ENCODE data around the gene CCDC13. TPM values are rescaled to one million over a fixed set of nuclear protein-coding genes. Genes with fewer than 3 reads are reported as not detected.
A peak's percentile ranks its signal among the peaks of the same experiment; 100 is the strongest.

CCDC13 gene
- total RNA-seq, 1 donor from 2014 or later, result not detected

GRCh38 chr3:42753757-42754156 lies 19.3 kb downstream of the CCDC13 start:
- Histone ChIP-seq H3K36me3 (ENCODE audit: control insufficient read depth in 3 of 3, insufficient read depth in 3 of 3, low read length in 3 of 3) (peaks cover 0 to 2% (median 0%) of the 10 kb centered on the region in 3 donors), H3K9me3 (ENCODE audit: control insufficient read depth in 3 of 3, low read length in 3 of 3) (no peaks in the 10 kb centered on the region), H3K27me3 (ENCODE audit: control insufficient read depth in 3 of 3, insufficient read depth in 3 of 3, low read length in 3 of 3) (no peaks in the 10 kb centered on the region), H3K27ac (ENCODE audit: low read depth, low read length) (no peak overlapping the region), H3K4me1 (ENCODE audit: control insufficient read depth in 3 of 3, insufficient read depth in 3 of 3, low read length in 3 of 3) (peaks cover 0 to 11% (median 7%) of the 10 kb centered on the region in 3 donors), H3K9ac (ENCODE audit: low read depth in 1 of 3, low read length in 3 of 3) (no peak overlapping the region), H3K4me3 (ENCODE audit: low read length in 3 of 3) (no peak overlapping the region)

DNA sequence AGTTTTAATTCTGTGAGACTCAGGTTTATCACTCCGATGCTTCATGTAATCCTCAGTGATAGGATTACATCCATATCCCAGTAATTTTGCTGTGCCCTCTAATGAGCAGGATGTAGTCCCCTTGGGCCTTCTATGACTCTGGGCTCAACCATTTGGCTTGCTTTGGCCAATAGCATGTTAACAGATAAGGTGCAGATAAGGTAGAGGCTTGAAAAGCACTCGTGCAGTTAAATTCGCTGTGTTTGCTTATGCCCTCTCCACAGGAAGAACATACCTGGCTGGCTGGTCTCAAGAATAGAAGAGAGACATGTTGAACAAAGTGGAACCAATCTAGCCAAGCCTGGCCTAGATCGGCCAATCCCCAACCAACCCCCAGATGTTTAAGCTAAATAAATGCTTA lies 20.1 kb downstream of the CCDC13 start:
- no peaks in the 10 kb centered on the region for H3K27me3 ChIP-seq (ENCODE audit: control insufficient read depth in 3 of 3, insufficient read depth in 3 of 3, low read length in 3 of 3)
- H3K36me3 ChIP-seq (ENCODE audit: control insufficient read depth in 3 of 3, insufficient read depth in 3 of 3, low read length in 3 of 3), result peaks cover 0 to 2% (median 0%) of the 10 kb centered on the region in 3 donors

GRCh38 chr3:42752441-42752840 lies 20.6 kb downstream of the CCDC13 start:
- Histone ChIP-seq H3K9me3 (ENCODE audit: control insufficient read depth in 3 of 3, low read length in 3 of 3) (no peaks in the 10 kb centered on the region), H3K36me3 (ENCODE audit: control insufficient read depth in 3 of 3, insufficient read depth in 3 of 3, low read length in 3 of 3) (peaks cover 0 to 2% (median 0%) of the 10 kb centered on the region in 3 donors), H3K4me1 (ENCODE audit: control insufficient read depth in 3 of 3, insufficient read depth in 3 of 3, low read length in 3 of 3) (peaks cover 0 to 17% (median 15%) of the 10 kb centered on the region in 3 donors), H3K27me3 (ENCODE audit: control insufficient read depth in 3 of 3, insufficient read depth in 3 of 3, low read length in 3 of 3) (no peaks in the 10 kb centered on the region), H3K4me3 (ENCODE audit: low read length in 3 of 3) (no peak overlapping the region), H3K9ac (ENCODE audit: low read depth in 1 of 3, low read length in 3 of 3) (no peak overlapping the region), H3K27ac (ENCODE audit: low read depth, low read length) (no peak overlapping the region)

More for the DNA sequence above, 20.1 kb downstream of the CCDC13 start:
- no peaks in the 10 kb centered on the region for H3K9me3 ChIP-seq (ENCODE audit: control insufficient read depth in 3 of 3, low read length in 3 of 3)
- H3K4me1 ChIP-seq (ENCODE audit: control insufficient read depth in 3 of 3, insufficient read depth in 3 of 3, low read length in 3 of 3), result peaks cover 0 to 15% (median 13%) of the 10 kb centered on the region in 3 donors
- H3K4me3 ChIP-seq (ENCODE audit: low read length in 3 of 3), result no peak overlapping the region
- no peak overlapping the region for H3K27ac ChIP-seq (ENCODE audit: low read depth, low read length)
- no peak overlapping the region for H3K9ac ChIP-seq (ENCODE audit: low read depth in 1 of 3, low read length in 3 of 3)

DNA sequence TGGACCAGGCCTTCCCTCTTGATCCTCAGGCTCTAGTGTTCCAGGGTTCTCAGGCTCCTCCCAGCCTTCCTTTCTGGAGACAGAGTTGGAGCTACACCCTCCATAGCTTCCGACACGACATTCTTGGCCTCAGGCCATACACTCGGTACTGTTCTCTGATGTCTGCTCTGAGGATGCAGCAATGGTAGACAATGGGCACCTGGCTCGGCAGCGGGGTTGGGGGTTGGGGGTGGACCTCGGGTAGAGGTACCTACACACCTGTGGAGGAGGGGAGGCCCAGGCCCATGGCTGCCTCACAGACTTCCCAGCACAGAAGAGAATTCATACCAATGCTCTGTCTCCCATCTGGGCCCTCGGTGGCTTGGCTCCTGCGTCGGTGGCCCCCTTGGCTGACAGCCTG lies 21.4 kb downstream of the CCDC13 start:
- H3K9ac ChIP-seq (ENCODE audit: low read depth in 1 of 3, low read length in 3 of 3), result no peak overlapping the region

DNA sequence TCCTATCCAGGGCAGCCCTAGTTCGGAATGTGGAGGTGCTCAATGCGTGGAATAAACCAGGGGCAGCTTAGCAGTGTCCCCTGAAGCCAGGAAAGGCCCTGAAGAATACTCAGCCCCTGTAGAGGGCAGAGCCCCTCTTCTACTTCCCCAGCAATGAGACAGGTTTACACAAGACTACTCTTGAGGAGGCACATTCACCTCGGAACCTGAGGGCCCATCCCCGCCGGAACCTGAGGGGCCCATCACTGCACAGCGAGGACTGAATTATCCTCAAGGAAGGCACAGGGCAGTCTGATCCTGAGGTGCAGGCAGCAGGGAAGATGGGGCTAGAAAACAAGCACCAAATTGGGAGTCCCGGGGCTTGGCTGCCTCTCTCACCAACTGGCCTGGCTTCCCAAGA lies 22.2 kb downstream of the CCDC13 start:
- Histone ChIP-seq H3K9ac (ENCODE audit: low read depth in 1 of 3, low read length in 3 of 3) (no peak overlapping the region), H3K4me1 (ENCODE audit: control insufficient read depth in 3 of 3, insufficient read depth in 3 of 3, low read length in 3 of 3) (peaks cover 10 to 33% (median 28%) of the 10 kb centered on the region in 3 donors), H3K36me3 (ENCODE audit: control insufficient read depth in 3 of 3, insufficient read depth in 3 of 3, low read length in 3 of 3) (peaks cover 0 to 2% (median 0%) of the 10 kb centered on the region in 3 donors), H3K27ac (ENCODE audit: low read depth, low read length) (no peak overlapping the region), H3K27me3 (ENCODE audit: control insufficient read depth in 3 of 3, insufficient read depth in 3 of 3, low read length in 3 of 3) (no peaks in the 10 kb centered on the region), H3K4me3 (ENCODE audit: low read length in 3 of 3) (no peak overlapping the region), H3K9me3 (ENCODE audit: control insufficient read depth in 3 of 3, low read length in 3 of 3) (no peaks in the 10 kb centered on the region)

More for the DNA sequence above, 21.4 kb downstream of the CCDC13 start:
- Histone ChIP-seq H3K27me3 (ENCODE audit: control insufficient read depth in 3 of 3, insufficient read depth in 3 of 3, low read length in 3 of 3) (no peaks in the 10 kb centered on the region), H3K4me3 (ENCODE audit: low read length in 3 of 3) (no peak overlapping the region), H3K27ac (ENCODE audit: low read depth, low read length) (no peak overlapping the region), H3K36me3 (ENCODE audit: control insufficient read depth in 3 of 3, insufficient read depth in 3 of 3, low read length in 3 of 3) (peaks cover 0 to 2% (median 0%) of the 10 kb centered on the region in 3 donors), H3K4me1 (ENCODE audit: control insufficient read depth in 3 of 3, insufficient read depth in 3 of 3, low read length in 3 of 3) (peaks cover 2 to 25% (median 20%) of the 10 kb centered on the region in 3 donors), H3K9me3 (ENCODE audit: control insufficient read depth in 3 of 3, low read length in 3 of 3) (no peaks in the 10 kb centered on the region)

- Histone ChIP-seq H3K9me3 (ENCODE audit: control insufficient read depth in 3 of 3, low read length in 3 of 3) (no peaks in the 10 kb centered on the region), H3K36me3 (ENCODE audit: control insufficient read depth in 3 of 3, insufficient read depth in 3 of 3, low read length in 3 of 3) (peaks cover 0 to 2% (median 0%) of the 10 kb centered on the region in 3 donors), H3K9ac (ENCODE audit: low read depth in 1 of 3, low read length in 3 of 3) (peak overlapping the region in 1 of 3 donors; percentile 50), H3K27ac (ENCODE audit: low read depth, low read length) (no peak overlapping the region), H3K4me1 (ENCODE audit: control insufficient read depth in 3 of 3, insufficient read depth in 3 of 3, low read length in 3 of 3) (peaks cover 16 to 44% (median 36%) of the 10 kb centered on the region in 3 donors), H3K4me3 (ENCODE audit: low read length in 3 of 3) (no peak overlapping the region), H3K27me3 (ENCODE audit: control insufficient read depth in 3 of 3, insufficient read depth in 3 of 3, low read length in 3 of 3) (no peaks in the 10 kb centered on the region)
Measured at GRCh38 chr3:42749753-42750231, 23.3 kb downstream of the CCDC13 start.

DNA sequence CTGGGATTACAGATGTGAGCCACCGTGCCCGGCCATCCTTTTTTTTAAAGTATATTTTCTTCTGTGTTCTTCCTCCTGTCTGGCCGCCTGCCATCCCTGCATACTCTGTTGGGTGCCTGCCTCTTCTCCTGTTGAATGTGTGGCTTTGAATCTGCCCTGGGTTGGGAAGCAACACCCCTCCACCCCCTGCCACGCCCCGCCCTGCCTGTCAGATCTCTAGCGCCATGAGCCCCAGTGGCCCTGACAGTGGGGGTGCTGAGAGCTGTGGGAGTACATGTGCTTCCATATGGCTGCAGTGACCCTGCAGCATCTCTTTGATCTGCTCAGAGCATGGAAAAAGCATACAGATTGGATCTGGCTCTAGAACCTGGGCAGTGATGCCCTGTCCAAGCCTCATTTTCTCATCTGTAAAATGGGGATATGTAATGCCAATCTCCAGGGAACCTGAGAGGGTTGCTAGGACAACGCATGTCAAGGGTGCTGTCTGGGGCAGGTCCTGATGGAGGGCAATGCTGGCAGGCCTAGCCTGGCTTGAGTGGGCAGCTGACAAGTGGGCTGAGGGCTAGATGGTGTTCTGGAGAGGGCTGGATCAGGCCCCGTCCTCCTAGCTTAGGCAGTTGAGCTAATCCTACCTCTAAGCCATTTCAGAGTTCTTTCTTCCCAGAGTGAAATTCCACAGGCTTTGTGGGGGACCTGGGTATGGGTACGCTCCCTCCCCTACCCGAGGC lies 23.9 kb downstream of the CCDC13 start:
- H3K4me1 ChIP-seq (ENCODE audit: control insufficient read depth in 3 of 3, insufficient read depth in 3 of 3, low read length in 3 of 3), result peaks cover 17 to 45% (median 38%) of the 10 kb centered on the region in 3 donors
- peak overlapping the region in 1 of 3 donors; percentile 50 for H3K9ac ChIP-seq (ENCODE audit: low read depth in 1 of 3, low read length in 3 of 3)
- H3K27ac ChIP-seq (ENCODE audit: low read depth, low read length), result no peak overlapping the region
- H3K9me3 ChIP-seq (ENCODE audit: control insufficient read depth in 3 of 3, low read length in 3 of 3), result no peaks in the 10 kb centered on the region
- no peaks in the 10 kb centered on the region for H3K27me3 ChIP-seq (ENCODE audit: control insufficient read depth in 3 of 3, insufficient read depth in 3 of 3, low read length in 3 of 3)
- peaks cover 0 to under 1% (median 0%) of the 10 kb centered on the region in 3 donors for H3K36me3 ChIP-seq (ENCODE audit: control insufficient read depth in 3 of 3, insufficient read depth in 3 of 3, low read length in 3 of 3)
- no peak overlapping the region for H3K4me3 ChIP-seq (ENCODE audit: low read length in 3 of 3)

- Histone ChIP-seq H3K36me3 (ENCODE audit: control insufficient read depth in 3 of 3, insufficient read depth in 3 of 3, low read length in 3 of 3) (no peaks in the 10 kb centered on the region), H3K27me3 (ENCODE audit: control insufficient read depth in 3 of 3, insufficient read depth in 3 of 3, low read length in 3 of 3) (no peaks in the 10 kb centered on the region), H3K27ac (ENCODE audit: low read depth, low read length) (peak overlapping the region; percentile 88), H3K4me1 (ENCODE audit: control insufficient read depth in 3 of 3, insufficient read depth in 3 of 3, low read length in 3 of 3) (peaks cover 20 to 53% (median 43%) of the 10 kb centered on the region in 3 donors), H3K9me3 (ENCODE audit: control insufficient read depth in 3 of 3, low read length in 3 of 3) (no peaks in the 10 kb centered on the region), H3K4me3 (ENCODE audit: low read length in 3 of 3) (no peak overlapping the region), H3K9ac (ENCODE audit: low read depth in 1 of 3, low read length in 3 of 3) (peak overlapping the region in 2 of 3 donors; percentile 8 to 16)
Measured at GRCh38 chr3:42747581-42747980, 25.5 kb downstream of the CCDC13 start.

DNA sequence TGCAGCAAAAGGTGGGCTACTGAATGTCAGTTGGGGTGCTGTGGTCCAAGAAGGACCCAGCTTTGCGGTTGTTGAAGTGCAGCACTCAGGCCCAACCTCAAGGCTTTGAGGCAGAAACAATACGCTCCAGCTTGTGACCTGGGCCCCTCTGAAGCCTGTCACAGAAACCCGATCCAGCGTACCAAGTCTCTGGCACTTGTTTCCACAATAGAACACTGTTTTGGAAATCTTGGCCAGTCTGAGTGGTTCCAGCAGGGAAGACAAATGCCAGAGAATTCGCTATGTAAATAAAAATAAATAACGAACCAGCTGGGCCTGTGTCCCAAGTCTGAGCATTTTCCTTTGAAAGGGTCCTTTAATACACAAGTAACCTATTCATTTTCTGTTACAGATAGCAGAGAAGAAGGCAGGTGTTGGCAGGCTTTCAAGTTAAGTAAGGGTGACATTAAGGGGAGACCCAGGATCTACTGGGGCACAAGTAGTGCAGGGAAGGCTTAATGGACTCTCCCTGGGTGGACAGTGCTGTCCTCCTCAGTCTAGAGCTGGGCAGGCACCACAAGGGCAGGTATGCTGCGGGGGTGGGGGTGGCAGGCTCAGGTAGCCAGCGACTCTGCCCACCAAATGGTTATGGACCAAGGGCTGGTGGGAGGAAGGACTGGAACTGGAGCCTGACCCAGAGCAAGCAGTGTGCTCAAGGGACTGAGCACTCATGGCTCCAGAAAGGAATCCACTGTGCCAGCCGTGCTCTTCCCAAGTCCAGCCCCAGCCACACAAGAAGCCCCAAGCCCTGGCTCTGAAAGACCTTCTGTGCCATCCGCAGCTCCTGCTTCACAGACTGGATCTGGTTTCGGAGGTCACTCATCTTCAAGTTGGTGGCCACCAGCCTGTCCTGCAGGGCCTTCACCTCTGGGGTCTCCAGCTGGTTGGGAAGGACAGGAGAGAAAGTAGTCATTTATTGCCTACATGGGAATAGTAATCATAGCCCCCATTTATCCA lies 26.3 kb downstream of the CCDC13 start:
- H3K27ac ChIP-seq (ENCODE audit: low read depth, low read length), result peak overlapping the region; percentile 88
- H3K27me3 ChIP-seq (ENCODE audit: control insufficient read depth in 3 of 3, insufficient read depth in 3 of 3, low read length in 3 of 3), result no peaks in the 10 kb centered on the region
- H3K9ac ChIP-seq (ENCODE audit: low read depth in 1 of 3, low read length in 3 of 3), result peak overlapping the region; percentile 45 to 63 (median 62)
- no peaks in the 10 kb centered on the region for H3K9me3 ChIP-seq (ENCODE audit: control insufficient read depth in 3 of 3, low read length in 3 of 3)
- H3K4me1 ChIP-seq (ENCODE audit: control insufficient read depth in 3 of 3, insufficient read depth in 3 of 3, low read length in 3 of 3), result peaks cover 20 to 60% (median 43%) of the 10 kb centered on the region in 3 donors
- peak overlapping the region in 2 of 3 donors; percentile 9 to 29 for H3K4me3 ChIP-seq (ENCODE audit: low read length in 3 of 3)
- no peaks in the 10 kb centered on the region for H3K36me3 ChIP-seq (ENCODE audit: control insufficient read depth in 3 of 3, insufficient read depth in 3 of 3, low read length in 3 of 3)
